Glutamatergic neuron (in vitro differentiated cells): Measurements from ENCODE around the gene RBM19. TPM values are rescaled to one million over a fixed set of nuclear protein-coding genes. Genes with fewer than 3 reads are reported as not detected.

ENCODE experiments used
- DNase-seq: peaks from one replicate; pipeline ENCODE4 v3.0.0; 2022
- H3K27ac Mint-ChIP-seq: one replicate; pipeline ENCODE4 v1.8.0; 2020; ENCODE audit warnings: mild to moderate bottlenecking, mixed read lengths, inconsistent platforms; ENCODE audit not compliant: unreplicated experiment
- H3K27me3 Mint-ChIP-seq: one replicate; pipeline ENCODE4 v1.8.0; 2020; ENCODE audit warnings: mild to moderate bottlenecking, moderate library complexity, mixed read lengths, inconsistent platforms; ENCODE audit not compliant: unreplicated experiment
- H3K36me3 Mint-ChIP-seq: one replicate; pipeline ENCODE4 v1.8.0; 2020; ENCODE audit warnings: mild to moderate bottlenecking, mixed read lengths, inconsistent platforms; ENCODE audit not compliant: unreplicated experiment
- H3K4me1 Mint-ChIP-seq: one replicate; pipeline ENCODE4 v1.8.0; 2020; ENCODE audit warnings: mild to moderate bottlenecking, low read depth, mixed read lengths, inconsistent platforms; ENCODE audit not compliant: unreplicated experiment
- H3K4me3 Mint-ChIP-seq: one replicate; pipeline ENCODE4 v1.8.0; 2020; ENCODE audit warnings: mild to moderate bottlenecking, mixed read lengths, inconsistent platforms; ENCODE audit not compliant: unreplicated experiment
- H3K9me3 Mint-ChIP-seq: one replicate; pipeline ENCODE4 v1.8.0; 2020; ENCODE audit warnings: mild to moderate bottlenecking, moderate library complexity, mixed read lengths, inconsistent platforms; ENCODE audit not compliant: unreplicated experiment
- CTCF ChIP-seq: fragments of 200-600 bp; sonication (generic); IDR thresholded peaks from one replicate; pipeline ENCODE4 v1.5.0; 2021; ENCODE audit not compliant: partially characterized antibody, unreplicated experiment
- total RNA-seq: library from RNA; stranded (reverse); fragmentation: NEBNext Ultra II Directional; extraction: Animal tissue kit (Norgen Biotek cat#: 25700); gene quantifications from one replicate; pipeline ENCODE4 v1.2.1, GENCODE V29; 2021; ENCODE audit not compliant: unreplicated experiment

Gene RBM19
- total RNA-seq, 1 donor from 2014 or later, result 27.4 TPM

- no peak for TF ChIP-seq CTCF
Measured at GRCh38 chr12:113934946-113935345, 31.2 kb downstream of the RBM19 start.

GRCh38 chr12:113934060-113934814 lies 31.9 kb downstream of the RBM19 start:
- Mint-ChIP-seq H3K9me3 (no peaks in the 10 kb centered on the region), H3K27me3 (no peaks in the 10 kb centered on the region), H3K4me1 (peaks cover 9% of the 10 kb centered on the region), H3K4me3 (no peak overlapping the region), H3K27ac (no peak overlapping the region), H3K36me3 (no peaks in the 10 kb centered on the region)
- DNase-seq, result no peak
- no peak for TF ChIP-seq CTCF

More at GRCh38 chr12:113934946-113935345, 31.2 kb downstream of the RBM19 start:
- no peaks in the 10 kb centered on the region for H3K9me3 Mint-ChIP-seq
- peaks cover 9% of the 10 kb centered on the region for H3K4me1 Mint-ChIP-seq
- H3K27me3 Mint-ChIP-seq, result no peaks in the 10 kb centered on the region
- DNase-seq, result no peak
- H3K36me3 Mint-ChIP-seq, result no peaks in the 10 kb centered on the region
- H3K27ac Mint-ChIP-seq, result no peak overlapping the region
- H3K4me3 Mint-ChIP-seq, result no peak overlapping the region

- Mint-ChIP-seq H3K36me3 (no peaks in the 10 kb centered on the region), H3K27me3 (no peaks in the 10 kb centered on the region), H3K27ac (peak overlapping the region; percentile 90), H3K9me3 (no peaks in the 10 kb centered on the region), H3K4me1 (peaks cover 9% of the 10 kb centered on the region), H3K4me3 (no peak overlapping the region)
- no peak for TF ChIP-seq CTCF
- DNase-seq, result peak; percentile 53
Measured at GRCh38 chr12:113933201-113933786, 32.8 kb downstream of the RBM19 start.

- DNase-seq, result peak; percentile 42
- peaks cover 9% of the 10 kb centered on the region for H3K4me1 Mint-ChIP-seq
- peak overlapping the region; percentile 90 for H3K27ac Mint-ChIP-seq
- H3K9me3 Mint-ChIP-seq, result no peaks in the 10 kb centered on the region
- no peaks in the 10 kb centered on the region for H3K36me3 Mint-ChIP-seq
- TF ChIP-seq CTCF, result no peak
- no peaks in the 10 kb centered on the region for H3K27me3 Mint-ChIP-seq
- H3K4me3 Mint-ChIP-seq, result peak overlapping the region; percentile 58
Measured at GRCh38 chr12:113932381-113933196, 33.5 kb downstream of the RBM19 start.
